ENCODE measurements around the gene E4F1. TPM values are rescaled to one million over a fixed set of nuclear protein-coding genes. Genes with fewer than 3 reads are reported as not detected.

Gene E4F1
- total and polyA plus RNA-seq, 9 of the 15 experiments (the other 6 are each of a cell fraction or from before 2014, with no cell fraction given): 0.48 to 94.9 (median 20.4) TPM

DNA sequence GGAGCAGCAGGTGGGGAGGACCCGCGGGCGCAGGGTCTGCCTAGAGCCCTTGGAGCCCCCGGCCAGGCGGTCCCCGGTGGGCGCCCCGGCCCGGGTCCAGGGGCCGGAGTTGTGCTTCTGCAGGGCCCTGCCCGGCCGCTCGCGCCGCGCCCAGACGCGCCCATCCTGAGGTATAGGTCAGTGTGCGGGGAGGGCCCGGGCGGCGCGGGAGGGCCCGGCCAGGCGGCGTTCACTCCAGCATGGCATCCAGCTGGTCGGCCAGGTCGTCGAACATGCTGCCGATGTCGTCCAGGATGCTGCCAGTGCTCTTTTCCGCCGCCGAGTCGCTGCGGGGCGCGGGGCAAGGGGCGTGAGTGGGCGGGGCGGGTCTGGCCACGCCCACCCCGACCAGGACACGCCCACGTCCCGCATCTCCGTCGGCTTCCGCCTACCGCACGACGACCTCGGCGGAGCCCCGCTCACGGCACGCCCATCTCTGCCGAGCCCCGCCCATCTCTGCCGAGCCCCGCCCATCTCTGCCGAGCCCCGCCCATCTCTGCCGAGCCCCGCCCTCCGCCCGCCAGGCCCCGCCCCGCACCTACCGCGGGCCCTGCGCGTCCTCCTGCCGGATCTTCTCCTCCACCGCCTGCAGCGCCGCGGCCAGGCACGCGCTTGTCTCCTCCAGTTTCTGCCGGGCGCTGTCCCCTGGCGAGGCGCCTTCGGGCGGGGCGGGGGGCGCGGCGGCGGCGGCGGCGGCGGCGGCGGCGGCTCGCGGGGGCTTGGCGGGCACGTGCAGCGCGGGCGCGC, 44.9 kb upstream of the E4F1 start (continued):
- TF ChIP-seq, protein P1, sequence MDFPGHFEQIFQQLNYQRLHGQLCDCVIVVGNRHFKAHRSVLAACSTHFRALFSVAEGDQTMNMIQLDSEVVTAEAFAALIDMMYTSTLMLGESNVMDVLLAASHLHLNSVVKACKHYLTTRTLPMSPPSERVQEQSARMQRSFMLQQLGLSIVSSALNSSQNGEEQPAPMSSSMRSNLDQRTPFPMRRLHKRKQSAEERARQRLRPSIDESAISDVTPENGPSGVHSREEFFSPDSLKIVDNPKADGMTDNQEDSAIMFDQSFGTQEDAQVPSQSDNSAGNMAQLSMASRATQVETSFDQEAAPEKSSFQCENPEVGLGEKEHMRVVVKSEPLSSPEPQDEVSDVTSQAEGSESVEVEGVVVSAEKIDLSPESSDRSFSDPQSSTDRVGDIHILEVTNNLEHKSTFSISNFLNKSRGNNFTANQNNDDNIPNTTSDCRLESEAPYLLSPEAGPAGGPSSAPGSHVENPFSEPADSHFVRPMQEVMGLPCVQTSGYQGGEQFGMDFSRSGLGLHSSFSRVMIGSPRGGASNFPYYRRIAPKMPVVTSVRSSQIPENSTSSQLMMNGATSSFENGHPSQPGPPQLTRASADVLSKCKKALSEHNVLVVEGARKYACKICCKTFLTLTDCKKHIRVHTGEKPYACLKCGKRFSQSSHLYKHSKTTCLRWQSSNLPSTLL (IDR thresholded peaks at IDR 0.05): no peak
- TF ChIP-seq ZNF444 (CRISPR knock-in tag; IDR thresholded peaks at IDR 0.05): no peak
- TF ChIP-seq ZEB2 (IDR thresholded peaks at IDR 0.05): no peak
- TF ChIP-seq, protein P2, sequence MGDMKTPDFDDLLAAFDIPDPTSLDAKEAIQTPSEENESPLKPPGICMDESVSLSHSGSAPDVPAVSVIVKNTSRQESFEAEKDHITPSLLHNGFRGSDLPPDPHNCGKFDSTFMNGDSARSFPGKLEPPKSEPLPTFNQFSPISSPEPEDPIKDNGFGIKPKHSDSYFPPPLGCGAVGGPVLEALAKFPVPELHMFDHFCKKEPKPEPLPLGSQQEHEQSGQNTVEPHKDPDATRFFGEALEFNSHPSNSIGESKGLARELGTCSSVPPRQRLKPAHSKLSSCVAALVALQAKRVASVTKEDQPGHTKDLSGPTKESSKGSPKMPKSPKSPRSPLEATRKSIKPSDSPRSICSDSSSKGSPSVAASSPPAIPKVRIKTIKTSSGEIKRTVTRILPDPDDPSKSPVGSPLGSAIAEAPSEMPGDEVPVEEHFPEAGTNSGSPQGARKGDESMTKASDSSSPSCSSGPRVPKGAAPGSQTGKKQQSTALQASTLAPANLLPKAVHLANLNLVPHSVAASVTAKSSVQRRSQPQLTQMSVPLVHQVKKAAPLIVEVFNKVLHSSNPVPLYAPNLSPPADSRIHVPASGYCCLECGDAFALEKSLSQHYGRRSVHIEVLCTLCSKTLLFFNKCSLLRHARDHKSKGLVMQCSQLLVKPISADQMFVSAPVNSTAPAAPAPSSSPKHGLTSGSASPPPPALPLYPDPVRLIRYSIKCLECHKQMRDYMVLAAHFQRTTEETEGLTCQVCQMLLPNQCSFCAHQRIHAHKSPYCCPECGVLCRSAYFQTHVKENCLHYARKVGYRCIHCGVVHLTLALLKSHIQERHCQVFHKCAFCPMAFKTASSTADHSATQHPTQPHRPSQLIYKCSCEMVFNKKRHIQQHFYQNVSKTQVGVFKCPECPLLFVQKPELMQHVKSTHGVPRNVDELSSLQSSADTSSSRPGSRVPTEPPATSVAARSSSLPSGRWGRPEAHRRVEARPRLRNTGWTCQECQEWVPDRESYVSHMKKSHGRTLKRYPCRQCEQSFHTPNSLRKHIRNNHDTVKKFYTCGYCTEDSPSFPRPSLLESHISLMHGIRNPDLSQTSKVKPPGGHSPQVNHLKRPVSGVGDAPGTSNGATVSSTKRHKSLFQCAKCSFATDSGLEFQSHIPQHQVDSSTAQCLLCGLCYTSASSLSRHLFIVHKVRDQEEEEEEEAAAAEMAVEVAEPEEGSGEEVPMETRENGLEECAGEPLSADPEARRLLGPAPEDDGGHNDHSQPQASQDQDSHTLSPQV (IDR thresholded peaks at IDR 0.05): 0 out of 2 replicates have a peak, but pooled peaks have one; percentile 24
- peak; percentile 28; the same call in 1 of the 2 replicates for TF ChIP-seq HNRNPL (IDR thresholded peaks at IDR 0.05; ENCODE audit: low read depth, low read length)
- TF ChIP-seq BHLHE40 (IDR thresholded peaks at IDR 0.05; ENCODE audit: low read length): peak; percentile 67
- TF ChIP-seq, protein P3, sequence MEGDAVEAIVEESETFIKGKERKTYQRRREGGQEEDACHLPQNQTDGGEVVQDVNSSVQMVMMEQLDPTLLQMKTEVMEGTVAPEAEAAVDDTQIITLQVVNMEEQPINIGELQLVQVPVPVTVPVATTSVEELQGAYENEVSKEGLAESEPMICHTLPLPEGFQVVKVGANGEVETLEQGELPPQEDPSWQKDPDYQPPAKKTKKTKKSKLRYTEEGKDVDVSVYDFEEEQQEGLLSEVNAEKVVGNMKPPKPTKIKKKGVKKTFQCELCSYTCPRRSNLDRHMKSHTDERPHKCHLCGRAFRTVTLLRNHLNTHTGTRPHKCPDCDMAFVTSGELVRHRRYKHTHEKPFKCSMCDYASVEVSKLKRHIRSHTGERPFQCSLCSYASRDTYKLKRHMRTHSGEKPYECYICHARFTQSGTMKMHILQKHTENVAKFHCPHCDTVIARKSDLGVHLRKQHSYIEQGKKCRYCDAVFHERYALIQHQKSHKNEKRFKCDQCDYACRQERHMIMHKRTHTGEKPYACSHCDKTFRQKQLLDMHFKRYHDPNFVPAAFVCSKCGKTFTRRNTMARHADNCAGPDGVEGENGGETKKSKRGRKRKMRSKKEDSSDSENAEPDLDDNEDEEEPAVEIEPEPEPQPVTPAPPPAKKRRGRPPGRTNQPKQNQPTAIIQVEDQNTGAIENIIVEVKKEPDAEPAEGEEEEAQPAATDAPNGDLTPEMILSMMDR (IDR thresholded peaks at IDR 0.05 in 2 of 3, conservative IDR thresholded peaks at IDR 0.05 in 1 of 3; ENCODE audit: insufficient read depth in 2 of 3, low read depth in 1 of 3, low read length in 3 of 3): peak in 1 of 3 experiments; percentile 28; a peak in 1 of 6 replicates
- TF ChIP-seq, protein P4, sequence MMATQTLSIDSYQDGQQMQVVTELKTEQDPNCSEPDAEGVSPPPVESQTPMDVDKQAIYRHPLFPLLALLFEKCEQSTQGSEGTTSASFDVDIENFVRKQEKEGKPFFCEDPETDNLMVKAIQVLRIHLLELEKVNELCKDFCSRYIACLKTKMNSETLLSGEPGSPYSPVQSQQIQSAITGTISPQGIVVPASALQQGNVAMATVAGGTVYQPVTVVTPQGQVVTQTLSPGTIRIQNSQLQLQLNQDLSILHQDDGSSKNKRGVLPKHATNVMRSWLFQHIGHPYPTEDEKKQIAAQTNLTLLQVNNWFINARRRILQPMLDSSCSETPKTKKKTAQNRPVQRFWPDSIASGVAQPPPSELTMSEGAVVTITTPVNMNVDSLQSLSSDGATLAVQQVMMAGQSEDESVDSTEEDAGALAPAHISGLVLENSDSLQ (IDR thresholded peaks at IDR 0.05): peak; percentile 65
- TF ChIP-seq IFI16 (CRISPR knock-in tag; IDR thresholded peaks at IDR 0.05): no peak
- TF ChIP-seq CHD2 (IDR thresholded peaks at IDR 0.05; ENCODE audit: low read depth, low read length): no peak
- TF ChIP-seq KLF1 (tag; IDR thresholded peaks at IDR 0.05): no peak
- peak; percentile 54; the same call in 1 of the 2 replicates for TF ChIP-seq L3MBTL2 (IDR thresholded peaks at IDR 0.05)
- peak; percentile 64 for TF ChIP-seq CREM (IDR thresholded peaks at IDR 0.05; ENCODE audit: low read depth)
- TF ChIP-seq, protein P5, sequence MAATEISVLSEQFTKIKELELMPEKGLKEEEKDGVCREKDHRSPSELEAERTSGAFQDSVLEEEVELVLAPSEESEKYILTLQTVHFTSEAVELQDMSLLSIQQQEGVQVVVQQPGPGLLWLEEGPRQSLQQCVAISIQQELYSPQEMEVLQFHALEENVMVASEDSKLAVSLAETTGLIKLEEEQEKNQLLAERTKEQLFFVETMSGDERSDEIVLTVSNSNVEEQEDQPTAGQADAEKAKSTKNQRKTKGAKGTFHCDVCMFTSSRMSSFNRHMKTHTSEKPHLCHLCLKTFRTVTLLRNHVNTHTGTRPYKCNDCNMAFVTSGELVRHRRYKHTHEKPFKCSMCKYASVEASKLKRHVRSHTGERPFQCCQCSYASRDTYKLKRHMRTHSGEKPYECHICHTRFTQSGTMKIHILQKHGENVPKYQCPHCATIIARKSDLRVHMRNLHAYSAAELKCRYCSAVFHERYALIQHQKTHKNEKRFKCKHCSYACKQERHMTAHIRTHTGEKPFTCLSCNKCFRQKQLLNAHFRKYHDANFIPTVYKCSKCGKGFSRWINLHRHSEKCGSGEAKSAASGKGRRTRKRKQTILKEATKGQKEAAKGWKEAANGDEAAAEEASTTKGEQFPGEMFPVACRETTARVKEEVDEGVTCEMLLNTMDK (IDR thresholded peaks at IDR 0.05; ENCODE audit: borderline replicate concordance, insufficient read depth, low read depth, low read length, poor library complexity, severe bottlenecking): peak; percentile 37
- peak; percentile 69 to 74 for TF ChIP-seq NRF1 (conservative IDR thresholded peaks at IDR 0.05 in 1 of 2, IDR thresholded peaks at IDR 0.05 in 1 of 2)

Measured in K562 (cell line).